Keratinocyte (primary cell): ENCODE data around the gene GTF3C5. TPM values are rescaled to one million over a fixed set of nuclear protein-coding genes. Genes with fewer than 3 reads are reported as not detected.
"Not testable (repeated sequence)": the region's sequence is repeated elsewhere in the genome, so short reads cannot be mapped to it uniquely, and the experiment has no call there.

Experiments
- DNase-seq: peaks from one replicate; pipeline ENCODE4 v3.0.0-alpha.2; 2011; ENCODE audit warnings: low read depth, missing footprints, low spot score
- FAIRE-seq: peaks from 2 replicates; lab custom pipeline; 2011; peaks lifted over from hg19 to GRCh38; lab: Jason Lieb, UNC
- H2AFZ ChIP-seq: 2 replicates; pipeline ENCODE4 v1.6.0; 2012; ENCODE audit warnings: low read length, control low read depth, inconsistent platforms; ENCODE audit not compliant: control insufficient read depth
- H3K27ac ChIP-seq: 2 replicates; pipeline ENCODE4 v1.5.1; 2011; ENCODE audit warnings: low read length; ENCODE audit not compliant: control insufficient read depth, insufficient read depth
- H3K27me3 ChIP-seq: 3 replicates; pipeline ENCODE4 v1.6.0; 2011; ENCODE audit warnings: low read length; ENCODE audit not compliant: control insufficient read depth, insufficient read depth; ENCODE audit errors: extremely low read depth
- H3K36me3 ChIP-seq, 2 experiments: 2 replicates in 1 of 2; 3 replicates in 1 of 2; pipeline ENCODE4 v1.5.1; 2011; ENCODE audit warnings: low read length in 2 of 2, mild to moderate bottlenecking in 1 of 2; ENCODE audit not compliant: control insufficient read depth in 2 of 2, insufficient read depth in 2 of 2; ENCODE audit errors: extremely low read depth in 1 of 2
- H3K4me1 ChIP-seq: 3 replicates; pipeline ENCODE4 v1.5.1; 2011; ENCODE audit warnings: low read length; ENCODE audit not compliant: control insufficient read depth, insufficient read depth; ENCODE audit errors: extremely low read depth
- H3K4me2 ChIP-seq: 3 replicates; pipeline ENCODE4 v1.6.0; 2011; ENCODE audit warnings: low read depth, low read length; ENCODE audit not compliant: control insufficient read depth, insufficient read depth; ENCODE audit errors: extremely low read depth
- H3K4me3 ChIP-seq, 3 experiments: fragments of 200-600 bp in 1 of 3; sonication (generic) in 1 of 3; 2 replicates in 2 of 3; 3 replicates in 1 of 3; pipeline ENCODE4 v1.5.1; 2011 to 2016; ENCODE audit warnings: low read length in 3 of 3, mild to moderate bottlenecking in 3 of 3, control low read depth in 2 of 3, inconsistent platforms in 1 of 3, low read depth in 1 of 3, mixed read lengths in 1 of 3, mixed run types in 1 of 3, moderate library complexity in 1 of 3; ENCODE audit not compliant: control insufficient read depth in 2 of 3, insufficient read depth in 2 of 3; ENCODE audit errors: extremely low read depth in 1 of 3
- H3K79me2 ChIP-seq: 2 replicates; pipeline ENCODE4 v1.6.0; 2012; ENCODE audit warnings: low read length; ENCODE audit not compliant: control insufficient read depth, insufficient read depth
- H3K9ac ChIP-seq: 3 replicates; pipeline ENCODE4 v1.6.0; 2011; ENCODE audit warnings: low read length; ENCODE audit not compliant: control insufficient read depth, insufficient read depth; ENCODE audit errors: extremely low read depth
- H3K9me1 ChIP-seq: 3 replicates; pipeline ENCODE4 v1.6.0; 2011; ENCODE audit warnings: low read length; ENCODE audit not compliant: control insufficient read depth, insufficient read depth; ENCODE audit errors: extremely low read depth
- H3K9me3 ChIP-seq: 2 replicates; pipeline ENCODE4 v1.5.1; 2012; ENCODE audit warnings: low read depth, low read length; ENCODE audit not compliant: control insufficient read depth
- H4K20me1 ChIP-seq: 3 replicates; pipeline ENCODE4 v1.6.0; 2011; ENCODE audit warnings: low read length; ENCODE audit not compliant: control insufficient read depth, insufficient read depth; ENCODE audit errors: extremely low read depth
- CTCF ChIP-seq, 3 experiments: IDR thresholded peaks in 1 of 3; conservative IDR thresholded peaks in 1 of 3; optimal IDR thresholded peaks in 1 of 3; 2 replicates in 2 of 3; 3 replicates in 1 of 3; pipeline versions ENCODE3 to v1.5.1; 2011; ENCODE audit warnings: low read length in 3 of 3, mild to moderate bottlenecking in 3 of 3, moderate library complexity in 2 of 3, control low read depth in 1 of 3, inconsistent platforms in 1 of 3; ENCODE audit not compliant: insufficient read depth in 2 of 3; ENCODE audit errors: extremely low read depth in 1 of 3
- EZH2 ChIP-seq: IDR thresholded peaks from one replicate; pipeline ENCODE4 v1.6.1; 2012; ENCODE audit warnings: inconsistent platforms, mild to moderate bottlenecking, low read length, moderate library complexity
- dilution Hi-C: fragments of 300-500 bp; cut with MboI; formaldehyde crosslinking; loops from one replicate; pipeline ENCODE4 v1.7.0; 2020; ENCODE audit warnings: low sequenced_read_pairs; ENCODE audit not compliant: extremely low pct_ligation_motif_present
- polyA plus RNA-seq, 5 experiments: library from polyadenylated mRNA; depleted of rRNA in 3 of 5; stranded (reverse) in 3 of 5; stranded (forward) in 1 of 5; unstranded in 1 of 5; fragments of >200 nt; gene quantifications; 1 replicate in 1 of 5; 2 replicates in 3 of 5; 3 replicates in 1 of 5; pipeline versions ENCODE4 v1.2.1 to v1.2.3, GENCODE V29; 2011 to 2012; ENCODE audit warnings: missing spikeins in 2 of 5, low read depth in 1 of 5, low replicate concordance in 1 of 5

GTF3C5 gene
- polyA plus RNA-seq, 1 donor (not counting 4 experiments of a cell fraction or from before 2014, with no cell fraction given), result 37.2 TPM

- Histone ChIP-seq H3K79me2 (no peaks in the 10 kb centered on the region), H3K27ac (no peak overlapping the region), H3K9me1 (no peaks in the 10 kb centered on the region), H3K4me2 (no peak overlapping the region), H3K9me3 (no peaks in the 10 kb centered on the region), H3K4me3 (no peak overlapping the region), H3K4me1 (peaks cover 33% of the 10 kb centered on the region), H3K27me3 (peaks cover 19% of the 10 kb centered on the region), H2AFZ (no peak overlapping the region), H3K36me3 (no peaks in the 10 kb centered on the region), H4K20me1 (no peaks in the 10 kb centered on the region), H3K9ac (no peak overlapping the region)
- dilution Hi-C loops, result no loop called here
- no peak for TF ChIP-seq CTCF (optimal IDR thresholded peaks at IDR 0.05 in 1 of 3, IDR thresholded peaks at IDR 0.05 in 1 of 3, conservative IDR thresholded peaks at IDR 0.05 in 1 of 3; ENCODE audit: extremely low read depth in 1 of 3, insufficient read depth in 2 of 3, low read length in 3 of 3)
- FAIRE-seq, result no peak
- no peak for DNase-seq
Observed at GRCh38 chr9:132997591-132997990, 33.2 kb upstream of the GTF3C5 start.

GRCh38 chr9:132998221-132998620 lies 32.6 kb upstream of the GTF3C5 start:
- H3K9me3 ChIP-seq, dilution Hi-C loops, FAIRE-seq, H3K27ac ChIP-seq, H3K9ac ChIP-seq, DNase-seq, H4K20me1 ChIP-seq, H3K79me2 ChIP-seq, H2AFZ ChIP-seq, H3K4me3 ChIP-seq, H3K36me3 ChIP-seq, H3K9me1 ChIP-seq, H3K4me2 ChIP-seq: not testable (repeated sequence)
- peaks cover 32% of the 10 kb centered on the region for H3K4me1 ChIP-seq
- peaks cover 17% of the 10 kb centered on the region for H3K27me3 ChIP-seq

- Histone ChIP-seq H4K20me1 (no peaks in the 10 kb centered on the region), H2AFZ (peak overlapping the region; percentile 26), H3K4me1 (peaks cover 24% of the 10 kb centered on the region), H3K79me2 (no peaks in the 10 kb centered on the region), H3K9ac (no peak overlapping the region), H3K4me2 (no peak overlapping the region), H3K27me3 (peaks cover 17% of the 10 kb centered on the region), H3K9me3 (no peaks in the 10 kb centered on the region), H3K36me3 (no peaks in the 10 kb centered on the region), H3K27ac (no peak overlapping the region), H3K9me1 (no peaks in the 10 kb centered on the region), H3K4me3 (no peak overlapping the region)
- TF ChIP-seq EZH2, result peak; percentile 10
- no peak for TF ChIP-seq CTCF (optimal IDR thresholded peaks at IDR 0.05 in 1 of 3, IDR thresholded peaks at IDR 0.05 in 1 of 3, conservative IDR thresholded peaks at IDR 0.05 in 1 of 3; ENCODE audit: extremely low read depth in 1 of 3, insufficient read depth in 2 of 3, low read length in 3 of 3)
- dilution Hi-C loops, result no loop called here
- no peak for DNase-seq
- FAIRE-seq, result no peak
Observed at GRCh38 chr9:132998831-132999635, 31.8 kb upstream of the GTF3C5 start.
